ENCODE data around the gene TM4SF4. TPM values are rescaled to one million over a fixed set of nuclear protein-coding genes. Genes with fewer than 3 reads are reported as not detected.

Gene TM4SF4
- 26.5 to 43.5 TPM (median 39.8 TPM) in 5 replicates for total RNA-seq (2022; extraction: Qiagen RNA extraction; ENCODE audit: low read depth)

GRCh38 chr3:149474250-149474817 lies at the start of gene TM4SF4:
Gene TM4SF4, plus strand, starts transcription at chr3:149474697. Its CDS starts 181 bp downstream, at chr3:149474878.

Other genes with a start within 250 kb of the TM4SF4 start
- gene TM4SF18, start 141.1 kb upstream of the TM4SF4 start, total RNA-seq (2022; extraction: Qiagen RNA extraction; ENCODE audit: low read depth): 27.6 to 49.8 TPM (median 45.8 TPM) in 5 replicates
- 1,132 to 2,057 TPM (median 1,686 TPM) in 5 replicates for gene TM4SF1, start 97.0 kb upstream of the TM4SF4 start, total RNA-seq (2022; extraction: Qiagen RNA extraction; ENCODE audit: low read depth)
- 112 to 122 TPM (median 119 TPM) in 5 replicates for gene WWTR1, start 183.3 kb downstream of the TM4SF4 start, total RNA-seq (2022; extraction: Qiagen RNA extraction; ENCODE audit: low read depth)